Measurements from ENCODE around the gene ZNF101. TPM values are rescaled to one million over a fixed set of nuclear protein-coding genes. Genes with fewer than 3 reads are reported as not detected.

The ZNF101 gene
- polyA plus RNA-seq, 5 donors = 10.6 to 16.5 (median 12.5) TPM

DNA sequence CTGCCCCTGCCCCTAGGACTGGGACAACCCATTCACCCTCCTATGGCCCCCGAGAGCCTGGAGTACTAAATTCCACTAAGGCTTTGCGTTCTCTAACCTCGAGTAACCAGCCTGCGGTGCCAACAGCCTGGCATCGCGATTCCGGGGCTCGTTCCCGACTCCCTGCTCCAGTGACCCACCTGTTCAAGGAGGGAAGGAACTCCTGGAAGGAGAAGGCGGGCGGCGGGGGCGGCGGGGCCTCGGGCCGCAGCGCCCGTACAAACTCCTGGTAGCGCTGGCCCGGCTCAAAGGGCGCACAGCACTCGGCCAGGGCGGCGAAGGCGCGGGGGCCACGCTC, 31.5 kb upstream of the ZNF101 start:
- no peak for DNase-seq

DNA sequence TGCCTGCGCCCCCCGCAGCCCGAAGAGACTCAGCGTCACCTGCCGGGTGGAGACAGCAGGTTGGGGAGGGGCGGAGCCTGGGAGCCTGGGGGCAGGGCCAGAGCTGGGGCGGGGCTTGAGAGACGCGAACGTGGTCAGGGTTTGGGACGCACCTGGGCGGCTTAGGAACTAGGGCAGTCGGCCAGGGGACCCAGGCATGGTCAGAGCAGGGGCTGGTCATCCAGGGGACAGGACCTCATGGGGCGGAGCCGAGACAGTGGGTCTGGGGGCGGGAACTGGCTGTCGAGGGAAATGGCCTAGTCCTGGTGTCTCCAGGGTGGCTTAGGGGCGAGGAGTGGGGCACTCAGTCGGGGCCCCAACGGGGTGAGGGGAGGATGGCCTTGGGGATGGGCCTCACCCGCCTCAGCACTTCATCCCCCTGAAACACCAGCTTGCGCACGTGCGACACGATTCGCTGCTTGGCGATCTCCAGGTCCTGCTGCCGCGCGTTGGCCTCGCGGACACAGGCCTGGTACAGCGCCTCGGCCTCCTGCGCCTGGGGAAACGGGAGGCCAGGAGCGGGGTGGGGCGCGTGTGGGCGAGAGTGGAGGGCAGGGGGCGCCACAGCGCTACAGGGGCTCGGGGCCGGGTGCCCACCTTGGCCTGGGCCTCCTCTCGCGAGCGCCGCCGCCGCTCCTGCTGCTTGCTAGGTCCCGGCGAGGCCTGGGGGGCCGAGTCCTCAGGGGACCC, 31.0 kb upstream of the ZNF101 start:
- no peak for DNase-seq

DNA sequence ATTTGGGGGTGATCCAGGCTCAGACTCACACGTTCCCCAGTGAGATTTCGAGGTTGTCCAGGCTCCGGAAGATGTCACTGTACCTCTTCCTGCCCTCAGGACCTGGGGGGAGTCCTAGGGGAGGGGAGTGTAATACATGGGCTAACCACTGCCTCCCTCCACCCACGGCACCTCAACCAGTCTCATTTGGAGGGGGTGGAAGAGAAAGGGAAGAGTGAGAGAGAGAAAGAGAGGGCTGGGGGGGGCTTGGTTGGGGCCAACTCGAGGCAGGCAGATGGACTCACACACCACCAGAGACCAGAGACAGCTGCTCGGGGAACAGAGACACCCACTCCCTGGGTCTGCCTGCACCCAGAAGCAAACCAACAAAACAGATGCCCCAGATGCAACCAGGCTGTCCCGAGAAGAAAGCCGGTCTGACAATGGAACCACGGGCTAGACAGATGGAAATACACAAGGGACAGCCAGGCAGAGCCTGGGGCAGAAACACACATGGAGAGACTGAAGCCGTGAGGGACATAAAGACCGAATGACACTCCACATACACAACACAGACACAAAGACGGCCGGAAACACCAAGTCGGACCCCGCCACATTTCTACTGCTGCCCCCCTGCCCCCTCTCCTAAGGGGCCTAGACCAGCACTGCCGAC, 26.0 kb upstream of the ZNF101 start:
- DNase-seq = no peak

DNA sequence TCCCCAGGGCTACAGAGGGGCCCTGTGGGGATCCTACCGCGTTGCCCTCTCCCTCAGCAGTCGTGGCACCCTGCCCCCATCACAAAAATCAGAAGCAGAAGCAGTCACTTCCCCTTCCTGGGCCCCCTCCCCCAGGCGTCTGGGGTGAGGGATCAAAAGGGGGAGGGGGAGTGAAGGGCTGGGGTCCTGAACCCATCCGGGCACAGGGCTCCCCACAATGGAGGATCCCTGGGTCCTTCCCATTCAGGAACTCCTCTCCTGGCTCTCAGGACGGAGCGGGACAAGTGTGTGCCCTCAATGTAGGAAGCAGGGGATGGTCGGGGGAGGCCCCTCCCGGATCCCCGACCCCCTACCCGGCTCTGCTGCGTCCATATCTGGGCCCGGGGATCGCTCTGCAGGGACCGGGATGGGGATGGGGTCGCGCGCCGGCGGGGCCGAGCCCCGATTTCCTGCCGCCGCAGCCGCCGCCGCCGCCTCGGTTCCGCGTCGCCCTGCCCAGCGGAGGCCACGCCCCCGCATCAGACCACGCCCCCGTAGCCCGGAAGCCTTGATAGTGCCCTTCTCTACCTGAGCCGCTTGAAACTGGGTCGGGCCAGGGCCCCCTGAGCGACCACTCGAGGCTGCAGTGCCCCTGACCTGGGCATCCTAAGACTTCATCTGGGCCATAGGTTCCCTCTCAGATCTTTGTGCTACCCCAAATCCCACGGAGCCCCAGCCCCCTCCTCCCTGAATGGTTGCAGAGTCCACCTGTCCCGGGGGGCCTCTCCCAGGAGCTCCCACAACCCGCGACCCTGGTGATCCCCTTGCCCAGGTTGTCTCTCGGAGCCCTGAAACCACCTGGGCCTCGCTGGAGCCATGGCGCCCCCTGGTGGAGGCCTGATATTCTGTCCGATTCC, 25.2 kb upstream of the ZNF101 start, which contains the start of gene GMIP:
GMIP (minus strand) TSS at position 500 of the 896 bp plus-strand sequence; CDS start at position 372, 128 bp downstream.
- peak; percentile 57 to 62 for DNase-seq

DNA sequence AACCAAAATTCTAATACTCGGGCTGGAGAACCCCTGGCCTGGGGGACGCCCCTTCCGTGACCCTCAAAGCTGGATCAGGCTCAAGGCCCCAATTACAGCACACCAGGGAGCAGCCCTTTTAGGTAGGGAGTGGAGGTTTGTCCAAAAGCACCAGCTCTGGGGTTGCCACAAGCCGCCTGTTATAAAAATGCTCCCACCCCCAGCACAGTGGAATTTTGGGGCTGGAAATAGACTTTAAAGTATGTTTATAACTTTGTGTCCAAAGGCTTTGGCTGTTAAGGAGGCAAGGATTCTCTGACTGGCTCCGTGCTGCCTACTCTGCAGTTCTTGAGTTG, 24.6 kb upstream of the ZNF101 start:
- no peak for DNase-seq

DNA sequence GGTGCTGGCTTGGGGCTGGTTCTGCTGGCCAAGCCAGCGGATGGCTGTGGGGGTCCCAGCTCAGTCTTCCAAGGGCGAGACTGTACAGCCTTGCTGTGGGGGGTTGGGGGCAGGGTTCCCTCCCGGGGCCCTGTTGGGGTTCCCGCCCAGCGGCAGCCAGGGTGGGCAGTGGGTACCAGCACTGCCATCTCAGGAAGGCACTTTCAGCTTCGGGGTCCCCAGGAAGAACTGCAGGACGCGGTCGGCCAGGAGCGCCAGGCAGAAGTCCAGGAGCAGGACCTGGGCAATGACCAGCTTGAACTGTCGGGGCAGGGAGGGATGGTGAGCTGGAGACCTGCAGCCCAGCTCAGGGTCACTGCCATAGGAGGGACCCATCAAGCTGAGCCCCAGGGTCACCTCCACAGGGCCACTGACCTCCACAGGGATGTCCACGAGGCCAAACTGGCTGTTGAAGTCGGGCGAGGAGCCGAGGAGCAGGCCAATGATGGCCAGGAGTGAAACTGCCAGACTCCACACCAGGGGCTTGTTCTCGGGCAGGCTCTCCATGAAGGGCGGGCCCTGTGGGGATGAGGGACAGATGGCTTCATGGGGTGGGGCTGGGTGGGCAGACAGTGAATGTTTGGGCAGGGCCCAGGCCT, 23.3 kb upstream of the ZNF101 start:
- DNase-seq = no peak

DNA sequence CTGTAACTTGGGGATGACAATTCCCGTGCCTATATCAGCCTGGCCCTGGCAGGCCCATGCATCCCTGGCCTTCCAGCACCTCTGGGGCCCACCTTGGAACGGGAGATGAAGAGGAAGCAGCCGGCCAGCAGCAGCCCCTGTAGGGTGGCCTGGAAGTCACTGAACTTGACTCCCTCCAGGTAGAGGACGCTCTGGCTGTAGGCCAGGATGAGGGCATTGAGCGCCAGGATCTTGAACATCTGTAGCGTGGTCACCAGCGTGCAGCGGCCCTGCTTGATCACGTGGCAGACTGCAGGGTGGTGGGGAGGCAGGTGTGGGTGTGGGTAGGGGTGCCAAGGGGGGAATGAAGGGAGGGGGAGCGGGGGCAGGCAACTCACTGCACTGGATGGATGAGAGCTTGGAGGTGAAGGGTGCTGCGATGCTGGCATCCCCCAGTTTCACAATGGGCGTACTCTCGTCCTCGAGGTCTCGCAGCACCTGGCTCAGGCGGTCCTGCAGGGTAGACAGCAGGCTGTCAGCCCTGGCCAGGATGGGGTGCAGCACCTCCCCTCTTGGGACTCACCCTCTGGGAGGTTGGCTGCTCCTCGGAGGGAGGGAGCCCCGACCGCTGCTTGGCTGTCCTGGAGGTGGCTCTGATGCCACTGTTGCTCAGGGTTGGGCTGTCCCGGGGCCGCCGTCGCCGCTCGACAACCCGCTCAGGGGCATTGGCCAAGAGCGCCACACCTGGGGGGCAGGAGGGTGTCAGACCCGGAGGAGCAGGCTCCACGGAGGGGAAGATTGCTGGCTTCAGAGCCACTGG, 21.4 kb upstream of the ZNF101 start:
- DNase-seq = no peak

DNA sequence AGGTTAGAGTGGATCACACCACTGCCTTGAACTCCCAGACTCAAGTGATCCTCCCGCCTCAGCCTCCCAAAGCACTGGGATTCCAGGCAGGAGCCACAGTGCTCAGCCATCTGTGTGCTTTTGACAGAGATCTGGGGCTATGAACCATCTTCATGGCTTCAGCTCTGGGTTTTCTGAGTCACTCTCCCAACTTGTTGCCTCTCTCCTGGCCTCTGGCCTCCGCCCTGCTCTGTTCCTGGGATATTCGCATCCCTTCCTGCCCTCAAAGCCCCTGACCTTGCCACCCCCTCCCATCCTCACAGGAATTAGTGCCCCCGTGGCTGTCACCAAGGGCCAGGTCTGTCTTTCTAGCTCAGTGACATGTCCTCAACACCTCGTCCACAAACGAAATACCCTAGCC, 19.5 kb upstream of the ZNF101 start:
- DNase-seq = no peak

DNA sequence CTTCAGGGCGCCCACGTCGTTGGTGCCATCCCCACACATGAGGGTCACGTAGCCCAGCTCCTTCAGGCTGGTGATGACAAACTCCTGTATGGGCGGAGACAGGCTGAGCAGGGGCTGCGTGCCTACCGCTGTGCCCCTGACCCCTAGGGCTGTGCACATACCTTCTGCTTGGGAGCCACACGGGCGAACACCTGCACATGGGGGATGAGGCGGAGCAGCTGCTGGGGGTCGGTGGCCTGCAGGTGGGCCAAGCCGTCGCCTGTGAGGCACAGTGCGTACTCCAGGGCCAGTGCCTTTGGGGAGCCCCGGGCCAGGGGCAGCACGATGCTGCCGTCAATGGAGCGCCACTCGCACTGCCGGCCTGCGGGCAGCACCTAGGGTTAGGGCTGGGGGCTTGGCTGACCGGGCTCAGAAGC, 19.1 kb upstream of the ZNF101 start:
- DNase-seq = no peak

DNA sequence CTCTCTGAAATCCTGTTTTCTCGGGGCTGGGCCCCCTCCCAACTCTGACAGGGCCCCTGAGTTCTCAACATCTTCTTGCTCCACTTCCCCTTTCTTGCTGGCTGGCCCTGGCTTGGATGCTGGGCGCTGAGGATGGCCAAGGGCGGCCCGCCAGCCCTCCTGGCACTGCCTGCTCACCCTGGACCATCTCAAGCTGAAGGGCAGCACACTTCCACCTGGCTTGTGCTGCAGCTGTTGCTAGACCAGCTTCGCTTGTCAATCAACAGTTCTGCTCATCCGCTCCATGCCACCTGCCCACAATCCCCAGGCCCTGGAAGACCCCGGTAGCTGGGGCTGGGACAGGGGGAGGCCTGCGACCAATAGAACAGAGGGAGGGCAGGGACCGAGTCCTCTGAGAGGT, 18.3 kb upstream of the ZNF101 start:
- DNase-seq = no peak

DNA sequence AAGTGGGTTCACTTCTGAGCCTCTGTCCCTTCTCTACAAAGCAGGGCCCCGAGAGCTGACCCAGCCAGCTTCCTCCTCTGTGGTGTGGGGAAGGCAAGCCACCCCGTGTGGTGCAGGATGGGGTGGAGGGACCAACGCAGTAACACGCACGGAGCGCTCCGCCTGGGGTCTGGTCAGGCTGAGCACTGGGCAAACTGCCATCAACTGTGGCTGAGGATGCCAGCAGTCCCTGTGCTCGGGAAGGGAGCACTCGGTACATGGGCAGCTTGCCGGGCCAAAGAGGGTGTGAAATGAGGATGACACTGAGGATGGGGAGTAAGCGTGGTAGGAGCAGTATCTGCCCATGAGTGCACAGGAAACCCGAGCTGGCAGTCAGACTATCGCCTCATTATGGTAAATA, 17.6 kb upstream of the ZNF101 start:
- no peak for DNase-seq

DNA sequence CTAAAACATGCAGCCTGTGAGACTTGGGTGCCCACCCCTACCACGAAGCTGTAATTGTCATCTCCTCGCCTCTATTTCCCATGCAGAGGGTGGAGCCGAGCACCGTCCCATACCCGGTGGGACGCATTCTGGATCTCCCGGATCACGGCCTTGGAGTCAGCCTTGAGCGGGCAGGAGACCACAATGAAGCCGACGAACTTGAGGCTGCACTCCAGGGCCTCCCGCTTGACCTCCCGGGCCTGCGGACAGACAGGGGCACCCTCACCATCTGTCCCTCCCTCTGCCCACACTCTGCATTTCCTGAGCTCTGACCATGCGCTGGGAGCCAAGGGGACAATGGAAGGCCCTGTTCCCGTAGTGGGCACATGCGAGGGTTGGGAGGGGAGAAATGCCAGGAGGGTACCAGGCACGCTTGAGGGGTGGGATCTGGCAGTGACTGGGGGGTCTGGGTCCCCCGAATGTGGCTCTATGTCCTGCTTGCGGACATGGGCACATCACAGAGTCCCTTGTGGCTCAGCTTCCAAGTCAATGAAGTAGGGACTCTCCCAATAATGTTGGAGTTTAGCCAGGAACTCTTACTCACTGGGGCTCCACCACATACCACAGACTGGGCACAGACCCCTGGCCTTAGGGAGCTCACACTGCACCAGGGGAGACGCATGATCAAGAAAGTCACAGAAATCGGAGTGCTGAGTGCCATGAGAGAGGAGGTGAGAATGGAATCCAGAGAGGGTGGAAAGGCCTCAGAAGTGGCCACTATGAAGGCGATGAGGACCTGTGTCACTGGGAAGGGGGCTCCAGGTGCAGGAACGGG, 15.9 kb upstream of the ZNF101 start:
- no peak for DNase-seq

DNA sequence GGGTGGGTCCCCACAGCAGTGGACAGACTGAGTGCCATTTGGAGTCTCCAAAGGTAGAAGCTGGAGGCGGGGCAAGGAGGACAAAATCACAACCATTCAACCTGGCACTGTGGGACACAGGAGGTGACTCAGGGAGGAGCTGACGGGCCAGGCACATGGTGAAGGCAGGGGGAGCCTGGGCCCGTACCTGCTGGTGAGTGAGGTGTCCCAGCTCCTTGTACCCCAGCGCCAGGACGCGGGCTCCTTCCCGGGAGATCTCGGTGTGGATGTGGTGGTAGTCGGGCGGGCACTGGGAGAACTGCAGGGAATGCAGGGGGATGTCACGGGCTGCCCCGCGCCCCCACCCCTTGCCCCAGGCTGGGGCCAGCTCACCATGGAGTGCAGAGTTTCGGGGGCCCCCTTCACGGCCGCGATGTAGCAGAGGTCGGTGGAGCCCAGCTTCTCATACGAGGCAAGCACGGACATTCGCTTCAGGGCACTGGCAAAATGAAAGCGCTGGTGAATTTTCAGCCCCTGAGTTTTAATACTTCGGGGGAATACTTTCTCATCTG, 15.0 kb upstream of the ZNF101 start:
- DNase-seq = no peak

DNA sequence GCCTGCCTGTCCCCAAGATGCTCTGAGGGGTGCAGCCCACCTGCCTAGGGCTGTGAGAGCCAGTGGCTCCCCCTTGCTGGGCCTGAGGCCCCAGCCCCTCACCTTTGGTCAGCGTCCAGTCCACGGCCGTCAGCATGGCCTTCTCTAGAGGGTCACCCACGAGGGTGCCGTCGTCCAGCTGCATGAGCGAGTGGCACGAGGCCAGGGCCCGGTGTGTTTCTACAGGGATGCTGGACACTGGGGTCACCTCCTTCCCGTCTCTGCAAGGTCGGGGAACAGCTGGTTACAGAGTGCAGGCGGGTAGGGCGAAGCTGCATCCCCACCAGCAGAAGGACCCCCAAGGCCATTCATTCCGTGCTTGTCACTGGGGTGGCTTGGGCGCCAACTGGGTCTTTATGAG, 14.2 kb upstream of the ZNF101 start:
- DNase-seq = no peak

DNA sequence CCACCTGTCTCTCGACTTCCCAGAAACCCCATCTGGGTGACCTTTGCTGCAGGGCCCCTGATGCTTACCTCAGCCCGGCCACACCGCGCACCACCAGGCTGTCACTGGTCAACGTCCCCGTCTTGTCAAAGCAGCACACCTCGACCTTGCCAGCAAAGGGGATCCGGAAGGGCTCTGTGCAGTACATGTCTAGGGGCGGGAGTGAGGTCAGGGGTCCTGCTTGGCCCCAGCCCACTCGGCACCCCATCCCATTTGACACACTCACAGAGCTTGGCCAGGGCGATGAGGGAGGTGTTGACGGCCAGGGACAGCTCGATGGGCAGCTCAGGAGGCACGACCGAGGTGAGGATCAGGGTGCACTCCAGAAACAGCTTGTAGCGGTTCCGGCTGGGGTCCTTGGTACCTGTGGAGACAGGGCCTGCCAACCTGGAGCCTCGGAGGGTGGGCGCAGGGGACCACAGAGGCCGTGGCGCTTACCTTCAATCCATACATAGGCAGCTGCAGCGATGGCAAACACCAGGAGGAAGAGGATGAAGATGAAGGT, 13.5 kb upstream of the ZNF101 start:
- no peak for DNase-seq

DNA sequence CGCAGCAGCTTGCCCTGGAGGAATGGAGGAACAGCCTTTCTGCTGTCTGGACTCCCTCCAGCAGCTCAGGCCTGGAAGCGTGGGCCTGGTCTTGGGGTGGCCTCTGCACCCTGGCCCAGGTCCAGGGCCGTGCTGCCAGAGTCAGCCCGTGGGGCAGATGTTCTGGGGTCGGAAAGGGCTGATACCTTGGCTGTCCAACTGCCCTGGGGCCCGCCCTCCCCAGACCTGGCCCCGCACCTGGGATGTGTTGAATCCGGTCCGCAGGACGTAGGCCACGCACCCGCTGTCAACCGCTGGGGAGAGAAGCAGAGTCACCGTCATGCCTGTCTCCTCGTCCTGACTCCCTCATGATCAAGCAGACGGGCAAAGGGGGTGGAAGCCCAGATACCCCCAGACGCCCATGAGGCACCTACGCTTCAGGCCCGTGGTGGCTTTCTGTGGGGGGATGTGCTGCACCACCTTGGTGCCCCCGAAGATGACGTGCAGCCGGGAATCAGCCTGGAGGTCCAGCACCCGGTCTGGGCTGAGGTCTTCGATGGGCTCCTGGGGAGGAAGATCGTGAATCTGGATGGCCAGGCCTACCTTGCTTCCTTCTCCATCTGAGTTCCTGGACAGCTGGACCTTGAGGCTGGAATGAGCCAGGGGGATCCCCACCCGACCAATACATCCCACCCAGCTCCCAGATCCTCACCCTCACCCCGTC, 12.8 kb upstream of the ZNF101 start:
- DNase-seq = no peak

DNA sequence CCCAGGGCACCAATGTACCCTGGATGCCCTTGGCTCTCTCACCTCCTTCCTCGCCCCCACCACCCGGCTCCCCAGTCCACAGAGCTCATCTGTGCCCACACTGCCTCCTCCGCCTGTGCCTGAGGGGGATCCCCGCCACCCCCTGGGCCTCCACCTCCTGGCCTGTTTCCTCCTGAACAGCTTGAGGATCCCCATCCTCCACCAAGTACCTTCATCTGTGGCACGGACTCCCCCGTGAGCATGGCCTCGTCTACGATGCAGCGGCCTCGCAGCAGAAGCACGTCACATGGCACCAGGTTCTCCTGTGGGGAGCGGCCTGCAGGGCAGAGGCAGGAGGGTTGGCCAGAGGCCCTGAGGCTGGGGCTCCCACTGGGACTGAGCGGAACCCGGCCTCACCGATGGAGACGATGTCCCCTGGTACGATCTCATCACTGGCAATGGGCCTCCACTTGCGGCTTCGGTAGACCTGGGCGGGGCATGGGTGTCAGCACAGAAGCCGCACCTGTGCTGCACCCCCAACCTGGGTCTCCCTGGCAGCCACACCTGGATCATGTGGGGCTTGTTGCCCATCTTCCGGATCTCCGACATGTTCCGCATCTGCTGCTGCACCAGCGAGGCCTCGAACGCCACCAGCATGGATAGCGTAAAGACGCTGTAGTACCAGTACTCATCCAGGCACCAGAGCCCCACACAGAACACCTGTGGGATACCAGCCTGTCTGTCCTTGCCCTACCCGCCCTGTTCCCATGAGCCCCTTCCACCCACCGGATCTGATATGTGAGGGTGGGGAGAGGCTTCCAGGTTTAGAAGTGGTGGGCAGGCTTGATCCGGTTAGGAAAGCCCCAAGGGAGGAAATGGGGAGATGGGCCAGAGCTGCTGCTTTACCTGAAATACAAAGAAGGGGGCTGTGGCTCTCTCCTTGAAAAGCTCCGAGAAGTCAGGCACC, 11.9 kb upstream of the ZNF101 start:
- DNase-seq = no peak

DNA sequence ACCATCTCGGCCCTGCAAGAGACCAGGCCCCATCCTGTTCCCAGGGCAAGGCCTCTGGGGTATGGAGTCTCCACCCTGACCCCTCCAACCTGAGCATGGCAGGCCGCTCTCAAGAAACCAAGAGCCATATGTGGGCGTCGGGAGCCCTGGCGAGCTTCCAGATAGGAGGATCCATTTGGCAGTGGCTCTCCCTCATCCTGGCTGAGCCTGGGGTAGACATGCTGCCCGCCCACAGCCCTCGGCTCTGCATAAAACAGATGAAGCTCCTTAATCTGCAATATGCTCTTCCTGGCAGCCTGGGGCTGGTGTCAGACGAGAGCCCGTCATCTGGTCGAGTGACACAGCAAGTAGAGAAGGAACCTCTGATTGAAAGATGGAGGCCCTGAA, 11.2 kb upstream of the ZNF101 start:
- DNase-seq = no peak
